OCI-LY7 (cell line): ENCODE measurements around the gene LORICRIN. TPM values are rescaled to one million over a fixed set of nuclear protein-coding genes. Genes with fewer than 3 reads are reported as not detected.
A peak's percentile ranks its signal among the peaks of the same experiment; 100 is the strongest.

Experiments used
- BruUV-seq: library from RNA; stranded (reverse); fragments of 400-500 nt; replicated peaks from 2 replicates; lab custom pipeline; 2021; lab: Mats Ljungman, UMichigan
- CTCF ChIA-PET: fragments of 300-600 bp; sonication (Branson Sonifier 250); formaldehyde crosslinking; loops from one replicate; lab custom pipeline; 2022; ENCODE audit warnings: antibody characterized with exemption; ENCODE audit not compliant: unreplicated experiment; lab: Charles Lee
- POLR2A ChIA-PET: fragments of 300-600 bp; sonication (Branson Sonifier 250); formaldehyde crosslinking; loops from one replicate; lab custom pipeline; 2022; ENCODE audit warnings: antibody characterized with exemption; lab: Charles Lee
- DNase-seq: peaks from one replicate; pipeline ENCODE4 v3.0.0-alpha.2; 2015; ENCODE audit warnings: low spot score
- H2AFZ ChIP-seq: fragments of 200-600 bp; sonication (generic), shearing (Covaris generic); 2 replicates; pipeline ENCODE4 v1.6.1; 2014; ENCODE audit warnings: mild to moderate bottlenecking, antibody characterized with exemption, low read length, moderate library complexity
- H3K27ac ChIP-seq: fragments of 200-600 bp; sonication (generic); 2 replicates; pipeline ENCODE4 v1.5.1; 2014; ENCODE audit warnings: mixed run types, low read depth, mild to moderate bottlenecking, moderate library complexity, low read length, inconsistent platforms; ENCODE audit not compliant: poor library complexity, severe bottlenecking
- H3K36me3 ChIP-seq: fragments of 200-600 bp; sonication (generic); 2 replicates; pipeline ENCODE4 v1.6.1; 2014; ENCODE audit warnings: mild to moderate bottlenecking, antibody characterized with exemption, low read length, moderate library complexity, mixed read lengths; ENCODE audit not compliant: insufficient read depth
- H3K4me1 ChIP-seq: fragments of 200-600 bp; sonication (generic); 2 replicates; pipeline ENCODE4 v1.5.1; 2014; ENCODE audit warnings: mild to moderate bottlenecking, low read length; ENCODE audit not compliant: insufficient read depth, poor library complexity, severe bottlenecking
- H3K4me2 ChIP-seq: fragments of 200-600 bp; sonication (generic); 2 replicates; pipeline ENCODE4 v1.6.1; 2014; ENCODE audit warnings: mild to moderate bottlenecking, low read length
- H3K4me3 ChIP-seq: fragments of 200-600 bp; sonication (generic); 2 replicates; pipeline ENCODE4 v1.5.1; 2014; ENCODE audit warnings: mild to moderate bottlenecking, low read depth, low read length; ENCODE audit not compliant: poor library complexity, severe bottlenecking
- H3K79me2 ChIP-seq: fragments of 200-600 bp; sonication (generic); 2 replicates; pipeline ENCODE4 v1.6.1; 2016; ENCODE audit warnings: low read depth, mild to moderate bottlenecking, low read length, moderate library complexity, mixed read lengths; ENCODE audit not compliant: insufficient read depth
- H3K9me2 ChIP-seq: fragments of 200-600 bp; sonication (generic); 2 replicates; pipeline ENCODE4 v1.6.1; 2016; ENCODE audit warnings: mild to moderate bottlenecking, low read length, mixed read lengths; ENCODE audit not compliant: insufficient read depth
- H3K9me3 ChIP-seq: fragments of 200-600 bp; sonication (generic); 2 replicates; pipeline ENCODE4 v1.6.1; 2014; ENCODE audit warnings: mild to moderate bottlenecking, mixed run types, low read length, mixed read lengths
- H4K20me1 ChIP-seq: fragments of 200-600 bp; sonication (generic); 2 replicates; pipeline ENCODE4 v1.6.1; 2014; ENCODE audit warnings: mild to moderate bottlenecking, antibody characterized with exemption, low read length, moderate library complexity, mixed read lengths; ENCODE audit not compliant: insufficient read depth
- EZH2phosphoT487 ChIP-seq: fragments of 200-600 bp; sonication (generic); IDR thresholded peaks from 2 replicates; pipeline ENCODE4 v1.6.1; 2018; ENCODE audit warnings: low read depth, borderline replicate concordance, mild to moderate bottlenecking, mixed run types, antibody characterized with exemption, low read length, moderate library complexity, mixed read lengths
- intact Hi-C: fragments of 100-400 bp; cut with micrococcal nuclease; formaldehyde crosslinking; loops from one replicate; pipeline ENCODE4 v1.10.0; 2022; ENCODE audit not compliant: unreplicated experiment
- total RNA-seq, 2 experiments: library from RNA; depleted of rRNA in 1 of 2; stranded (reverse); fragments of >200 nt in 1 of 2; shearing (Covaris generic) in 1 of 2; gene quantifications; 2 replicates each; pipeline ENCODE4 v1.2.3, GENCODE V29; 2014 to 2022
- TF ChIP-seq, protein P1 (sequence below): fragments of 200-600 bp; sonication (generic); conservative IDR thresholded peaks from 2 replicates; pipeline ENCODE4 v1.5.1; 2014; ENCODE audit warnings: mild to moderate bottlenecking, antibody characterized with exemption, low read length, moderate library complexity, mixed read lengths

Gene LORICRIN
- total RNA-seq, 2 experiments from 2014 or later, result not detected

GRCh38 chr1:153272186-153272585 is 12.7 kb downstream of the LORICRIN start:
- no peaks in the 10 kb centered on the region for H3K4me1 ChIP-seq
- TF ChIP-seq EZH2phosphoT487, result no peak
- TF ChIP-seq, protein P1, sequence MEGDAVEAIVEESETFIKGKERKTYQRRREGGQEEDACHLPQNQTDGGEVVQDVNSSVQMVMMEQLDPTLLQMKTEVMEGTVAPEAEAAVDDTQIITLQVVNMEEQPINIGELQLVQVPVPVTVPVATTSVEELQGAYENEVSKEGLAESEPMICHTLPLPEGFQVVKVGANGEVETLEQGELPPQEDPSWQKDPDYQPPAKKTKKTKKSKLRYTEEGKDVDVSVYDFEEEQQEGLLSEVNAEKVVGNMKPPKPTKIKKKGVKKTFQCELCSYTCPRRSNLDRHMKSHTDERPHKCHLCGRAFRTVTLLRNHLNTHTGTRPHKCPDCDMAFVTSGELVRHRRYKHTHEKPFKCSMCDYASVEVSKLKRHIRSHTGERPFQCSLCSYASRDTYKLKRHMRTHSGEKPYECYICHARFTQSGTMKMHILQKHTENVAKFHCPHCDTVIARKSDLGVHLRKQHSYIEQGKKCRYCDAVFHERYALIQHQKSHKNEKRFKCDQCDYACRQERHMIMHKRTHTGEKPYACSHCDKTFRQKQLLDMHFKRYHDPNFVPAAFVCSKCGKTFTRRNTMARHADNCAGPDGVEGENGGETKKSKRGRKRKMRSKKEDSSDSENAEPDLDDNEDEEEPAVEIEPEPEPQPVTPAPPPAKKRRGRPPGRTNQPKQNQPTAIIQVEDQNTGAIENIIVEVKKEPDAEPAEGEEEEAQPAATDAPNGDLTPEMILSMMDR, result no peak
- no peaks in the 10 kb centered on the region for H3K36me3 ChIP-seq
- no peak overlapping the region for H3K4me2 ChIP-seq
- H3K27ac ChIP-seq, result no peak overlapping the region
- no peaks in the 10 kb centered on the region for H3K9me3 ChIP-seq
- H3K79me2 ChIP-seq, result no peaks in the 10 kb centered on the region
- intact Hi-C loops, result no loop called here
- H3K9me2 ChIP-seq, result no peaks in the 10 kb centered on the region
- H3K4me3 ChIP-seq, result no peak overlapping the region
- H4K20me1 ChIP-seq, result no peaks in the 10 kb centered on the region
- BruUV-seq, result no TSS peak
- CTCF ChIA-PET, result no interaction called here
- H2AFZ ChIP-seq, result no peak overlapping the region
- no peak for DNase-seq
- POLR2A ChIA-PET, result no interaction called here

GRCh38 chr1:153277852-153278251 is 18.4 kb downstream of the LORICRIN start:
- H2AFZ ChIP-seq, result no peak overlapping the region
- POLR2A ChIA-PET, result no interaction called here
- intact Hi-C loops, result no loop called here
- H3K27ac ChIP-seq, result no peak overlapping the region
- H4K20me1 ChIP-seq, result no peaks in the 10 kb centered on the region
- no peaks in the 10 kb centered on the region for H3K79me2 ChIP-seq
- no peaks in the 10 kb centered on the region for H3K9me3 ChIP-seq
- DNase-seq, result peak; percentile 24
- no peak overlapping the region for H3K4me3 ChIP-seq
- no peaks in the 10 kb centered on the region for H3K9me2 ChIP-seq
- H3K4me2 ChIP-seq, result no peak overlapping the region
- no peak for TF ChIP-seq EZH2phosphoT487
- TF ChIP-seq, protein P1, result peak; percentile 72
- BruUV-seq, result no TSS peak
- H3K36me3 ChIP-seq, result no peaks in the 10 kb centered on the region
- H3K4me1 ChIP-seq, result no peaks in the 10 kb centered on the region
- CTCF ChIA-PET, result no interaction called here

- Histone ChIP-seq H3K9me3 (no peaks in the 10 kb centered on the region), H4K20me1 (no peaks in the 10 kb centered on the region), H2AFZ (no peak overlapping the region), H3K4me1 (no peaks in the 10 kb centered on the region), H3K9me2 (no peaks in the 10 kb centered on the region), H3K27ac (no peak overlapping the region), H3K4me3 (no peak overlapping the region), H3K4me2 (no peak overlapping the region), H3K36me3 (no peaks in the 10 kb centered on the region), H3K79me2 (no peaks in the 10 kb centered on the region)
- TF ChIP-seq, protein P1, result peak; percentile 72
- TF ChIP-seq EZH2phosphoT487, result no peak
- DNase-seq, result peak; percentile 3
- BruUV-seq, result no TSS peak
- intact Hi-C loops, result no loop called here
- ChIA-PET POLR2A (interaction anchor here (0.5 kb wide), 1 partner anchor 26 kb away, joined by 3 read pairs; no protein-coding TSS in a partner anchor), CTCF (no interaction called here)
These were observed 29.3 kb downstream of the LORICRIN start for GRCh38 chr1:153288634-153289275.
